IMR-90 (cell line): ENCODE measurements around the gene DGLUCY.

ENCODE experiments used
- BHLHE40 ChIP-seq: fragments of 150-350 bp; IDR thresholded peaks from 2 replicates; pipeline ENCODE4 v1.6.1; 2016; ENCODE audit warnings: mild to moderate bottlenecking, low read depth, low read length
- CEBPB ChIP-seq: IDR thresholded peaks from 2 replicates; pipeline ENCODE4 v1.6.1; 2012; ENCODE audit warnings: low read depth, low read length, improper control_type of control experiment
- CTCF ChIP-seq: conservative IDR thresholded peaks from 2 replicates; pipeline ENCODE4 v1.5.1; 2012; ENCODE audit warnings: mild to moderate bottlenecking, low read depth, low read length, improper control_type of control experiment
- MAFK ChIP-seq: IDR thresholded peaks from 2 replicates; pipeline ENCODE4 v1.6.1; 2012; ENCODE audit warnings: low read depth, low read length, improper control_type of control experiment
- POLR2A ChIP-seq: IDR thresholded peaks from 2 replicates; pipeline ENCODE4 v1.6.1; 2012; ENCODE audit warnings: mild to moderate bottlenecking, low read depth, low read length
- RFX5 ChIP-seq: IDR thresholded peaks from 2 replicates; pipeline ENCODE4 v1.8.0; 2012; ENCODE audit warnings: low read depth, mild to moderate bottlenecking, low read length, moderate library complexity
- SMC3 ChIP-seq: fragments of 150-350 bp; IDR thresholded peaks from 2 replicates; pipeline ENCODE4 v1.6.1; 2016; ENCODE audit warnings: low read depth, mild to moderate bottlenecking, antibody characterized with exemption, low read length, moderate library complexity
- USF2 ChIP-seq: fragments of 150-350 bp; IDR thresholded peaks from 2 replicates; pipeline ENCODE4 v1.6.1; 2017; ENCODE audit warnings: mild to moderate bottlenecking, antibody characterized with exemption, low read length, low read depth

GRCh38 chr14:91274796-91275195 is 160.9 kb downstream of the DGLUCY start:
- TF ChIP-seq CTCF, result no peak
- TF ChIP-seq USF2, result no peak
- TF ChIP-seq CEBPB, result no peak
- no peak for TF ChIP-seq BHLHE40
- no peak for TF ChIP-seq RFX5
- TF ChIP-seq POLR2A, result no peak
- no peak for TF ChIP-seq SMC3
- TF ChIP-seq MAFK, result no peak
